Upper lobe of left lung (tissue), 4 donors: ENCODE data around the gene MRFAP1.
"Not testable (repeated sequence)": the region's sequence is repeated elsewhere in the genome, so short reads cannot be mapped to it uniquely, and the experiment has no call there.

ENCODE experiments used
- CTCF ChIP-seq, 6 experiments: fragments of 450-650 bp in 4 of 6; fragments of 200-600 bp in 2 of 6; sonication (generic) in 2 of 6; IDR thresholded peaks; one replicate each; pipeline ENCODE4 v1.5.1; 2016 to 2019; ENCODE audit warnings: antibody characterized with exemption in 6 of 6
- EP300 ChIP-seq, 4 donors: sonication (generic); formaldehyde crosslinking; IDR thresholded peaks; one replicate each; pipeline ENCODE4 v1.5.1; 2017; ENCODE audit warnings: antibody characterized with exemption in 4 of 4, control low read depth in 2 of 4

GRCh38 chr4:6673191-6673659 is 32.7 kb downstream of the MRFAP1 start:
- TF ChIP-seq CTCF, EP300 (IDR thresholded peaks at IDR 0.05): not testable (repeated sequence)
